ENCODE data around the gene PRDX1. TPM values are rescaled to one million over a fixed set of nuclear protein-coding genes. Genes with fewer than 3 reads are reported as not detected.
A peak's percentile ranks its signal among the peaks of the same experiment; 100 is the strongest.

PRDX1 gene
- total and polyA plus RNA-seq, 2 of the 13 experiments (the other 11 are each of a cell fraction or from before 2014, with no cell fraction given), result 761 to 1,898 TPM

DNA sequence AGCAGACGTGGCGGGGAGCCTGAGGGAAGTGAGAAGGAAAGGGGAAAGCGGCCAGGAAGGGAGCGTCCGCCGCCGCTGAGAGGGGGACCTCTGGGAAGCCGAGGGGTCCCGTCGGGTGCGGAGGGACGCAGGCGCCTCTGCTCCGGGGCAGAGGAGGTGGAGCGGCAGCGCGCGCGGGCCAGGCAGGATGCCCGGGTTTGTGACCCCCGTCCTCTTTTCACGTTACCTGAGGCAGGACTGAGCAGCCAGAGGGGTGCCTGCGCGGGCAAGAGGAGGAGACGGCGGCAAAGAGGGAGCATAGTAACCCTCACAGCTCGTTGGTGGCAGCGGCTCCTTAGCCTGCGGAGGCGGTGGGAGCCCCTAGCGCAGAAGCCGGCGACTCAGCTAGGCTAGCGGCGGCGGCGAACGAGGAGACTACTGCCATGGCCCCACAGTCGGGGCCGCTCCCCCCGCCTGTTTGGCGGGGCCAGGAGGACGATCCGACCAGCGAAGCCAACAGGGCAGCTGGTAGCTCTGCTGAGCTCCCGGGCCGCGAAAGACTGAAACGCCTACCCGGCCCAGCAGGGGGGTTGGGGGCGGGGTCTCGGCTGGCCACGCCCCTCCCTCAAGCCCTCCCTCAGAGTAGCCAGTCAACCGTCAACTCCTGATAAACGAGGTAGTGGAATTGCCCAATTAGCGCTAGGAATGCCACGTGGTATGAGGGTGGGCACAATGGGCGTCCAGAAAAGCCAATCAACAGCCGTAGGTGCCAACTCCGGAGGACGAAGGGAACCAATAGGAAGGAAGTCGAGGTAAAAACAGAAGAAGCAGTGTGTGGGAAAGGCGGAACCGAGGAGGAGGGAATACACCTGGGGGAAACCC is 30.8 kb downstream of the PRDX1 start, which contains the start of gene TESK2 (continued):
- TF ChIP-seq DZIP1 (CRISPR knock-in tag; IDR thresholded peaks at IDR 0.05), result no peak
- TF ChIP-seq ZNF496 (CRISPR knock-in tag; IDR thresholded peaks at IDR 0.05; ENCODE audit: insufficient replicate concordance), result no peak
- no peak for TF ChIP-seq SNAI1 (CRISPR knock-in tag; IDR thresholded peaks at IDR 0.05; ENCODE audit: borderline replicate concordance)
- no peak for TF ChIP-seq LCORL (IDR thresholded peaks at IDR 0.05)
- TF ChIP-seq LCORL (CRISPR knock-in tag; IDR thresholded peaks at IDR 0.05), result 0 out of 2 replicates have a peak, but pooled peaks have one; percentile 61
- TF ChIP-seq BHLHE40 (IDR thresholded peaks at IDR 0.05; ENCODE audit: low read length), result no peak
- no peak for TF ChIP-seq FLYWCH1 (CRISPR knock-in tag; IDR thresholded peaks at IDR 0.05)
- TF ChIP-seq EZH2 (conservative IDR thresholded peaks at IDR 0.05; ENCODE audit: low read depth, low read length), result no peak
- no peak for TF ChIP-seq ATRX (CRISPR knock-in tag; IDR thresholded peaks at IDR 0.05; ENCODE audit: borderline replicate concordance)
- peak; percentile 65 for TF ChIP-seq ZFP36L1 (CRISPR knock-in tag; IDR thresholded peaks at IDR 0.05)
- TF ChIP-seq, protein P1, sequence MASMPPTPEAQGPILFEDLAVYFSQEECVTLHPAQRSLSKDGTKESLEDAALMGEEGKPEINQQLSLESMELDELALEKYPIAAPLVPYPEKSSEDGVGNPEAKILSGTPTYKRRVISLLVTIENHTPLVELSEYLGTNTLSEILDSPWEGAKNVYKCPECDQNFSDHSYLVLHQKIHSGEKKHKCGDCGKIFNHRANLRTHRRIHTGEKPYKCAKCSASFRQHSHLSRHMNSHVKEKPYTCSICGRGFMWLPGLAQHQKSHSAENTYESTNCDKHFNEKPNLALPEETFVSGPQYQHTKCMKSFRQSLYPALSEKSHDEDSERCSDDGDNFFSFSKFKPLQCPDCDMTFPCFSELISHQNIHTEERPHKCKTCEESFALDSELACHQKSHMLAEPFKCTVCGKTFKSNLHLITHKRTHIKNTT (CRISPR knock-in tag; IDR thresholded peaks at IDR 0.05), result no peak
- TF ChIP-seq, protein P2, sequence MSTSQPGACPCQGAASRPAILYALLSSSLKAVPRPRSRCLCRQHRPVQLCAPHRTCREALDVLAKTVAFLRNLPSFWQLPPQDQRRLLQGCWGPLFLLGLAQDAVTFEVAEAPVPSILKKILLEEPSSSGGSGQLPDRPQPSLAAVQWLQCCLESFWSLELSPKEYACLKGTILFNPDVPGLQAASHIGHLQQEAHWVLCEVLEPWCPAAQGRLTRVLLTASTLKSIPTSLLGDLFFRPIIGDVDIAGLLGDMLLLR (CRISPR knock-in tag; IDR thresholded peaks at IDR 0.05), result 0 out of 2 replicates have a peak, but pooled peaks have one; percentile 28
- TF ChIP-seq FOSL2 (CRISPR knock-in tag; IDR thresholded peaks at IDR 0.05), result no peak; the same call in 1 of the 2 replicates
- 0 out of 2 replicates have a peak, but pooled peaks have one; percentile 76 for TF ChIP-seq ZNF333 (CRISPR knock-in tag; IDR thresholded peaks at IDR 0.05; ENCODE audit: borderline replicate concordance)
- no peak for TF ChIP-seq ZBTB8A (CRISPR knock-in tag; IDR thresholded peaks at IDR 0.05; ENCODE audit: borderline replicate concordance, low read depth)
- no peak for TF ChIP-seq ZBTB1 (CRISPR knock-in tag; IDR thresholded peaks at IDR 0.05; ENCODE audit: borderline replicate concordance)
- TF ChIP-seq ZNF329 (CRISPR knock-in tag; IDR thresholded peaks at IDR 0.05; ENCODE audit: low read depth), result peak; percentile 62; the same call in 1 of the 2 replicates
- TF ChIP-seq POLR2G (IDR thresholded peaks at IDR 0.05; ENCODE audit: low read depth, low read length), result peak; percentile 87
- TF ChIP-seq ZNF713 (CRISPR knock-in tag; IDR thresholded peaks at IDR 0.05), result no peak
- TF ChIP-seq ZNF615 (CRISPR knock-in tag; IDR thresholded peaks at IDR 0.05; ENCODE audit: borderline replicate concordance), result no peak
- TF ChIP-seq MAZ (IDR thresholded peaks at IDR 0.05; ENCODE audit: borderline replicate concordance, low read depth, low read length), result no peak
- peak; percentile 84 for TF ChIP-seq MAZ (CRISPR knock-in tag; IDR thresholded peaks at IDR 0.05; ENCODE audit: low read depth)
- TF ChIP-seq EHMT2 (IDR thresholded peaks at IDR 0.05; ENCODE audit: borderline replicate concordance, low read depth, low read length), result peak; percentile 50; the same call in 1 of the 2 replicates
- TF ChIP-seq REPIN1 (CRISPR knock-in tag; IDR thresholded peaks at IDR 0.05; ENCODE audit: borderline replicate concordance, low read depth), result 0 out of 2 replicates have a peak, but pooled peaks have one; percentile 20
- no peak for TF ChIP-seq SRY (CRISPR knock-in tag; IDR thresholded peaks at IDR 0.05)
- no peak for TF ChIP-seq TBL1XR1 (IDR thresholded peaks at IDR 0.05; ENCODE audit: borderline replicate concordance, low read length, partially characterized antibody)

Data from HepG2 (cell line).